SKM-1 treated with dmso at 0.1 percent for 144 hours (cell line): ENCODE results near the gene SERINC3.
A peak's percentile ranks its signal among the peaks of the same experiment; 100 is the strongest.

Experiments
- DNase-seq: peaks from one replicate; lab custom pipeline; 2025; ENCODE audit not compliant: unreplicated experiment; lab: John Stamatoyannopoulos, UW

Gene SERINC3

DNA sequence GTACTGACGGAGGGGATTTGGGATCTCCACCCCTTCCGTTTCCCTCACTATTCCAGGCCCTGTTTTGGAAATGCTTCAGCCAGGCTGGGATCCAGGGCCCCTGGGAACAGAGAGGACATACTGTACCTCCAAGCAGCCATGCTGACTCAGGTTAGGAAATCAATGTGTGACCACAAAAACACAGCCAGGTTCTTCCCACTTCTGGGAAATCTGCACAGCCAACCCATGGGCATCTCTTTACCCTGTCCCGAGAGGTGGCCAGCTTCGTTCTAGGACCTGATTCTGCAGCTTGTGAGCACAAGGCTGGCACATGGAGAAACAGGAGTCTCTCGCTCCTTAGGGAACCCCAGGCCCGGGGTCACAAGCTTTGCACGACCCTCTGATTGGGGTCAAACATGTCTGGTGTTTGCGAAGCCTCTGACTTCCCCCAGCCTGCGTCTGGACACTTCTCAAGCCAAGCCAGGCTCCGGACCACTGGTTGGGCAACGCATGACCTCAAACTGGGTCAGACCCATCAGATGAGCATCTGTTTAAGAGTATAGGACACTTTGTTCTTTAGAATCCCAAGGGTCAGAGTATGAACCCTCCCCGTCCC is 54.5 kb downstream of the SERINC3 start:
- DNase-seq: no peak

- DNase-seq: no peak
Observed at GRCh38 chr20:44465001-44465560, 56.8 kb downstream of the SERINC3 start.

DNA sequence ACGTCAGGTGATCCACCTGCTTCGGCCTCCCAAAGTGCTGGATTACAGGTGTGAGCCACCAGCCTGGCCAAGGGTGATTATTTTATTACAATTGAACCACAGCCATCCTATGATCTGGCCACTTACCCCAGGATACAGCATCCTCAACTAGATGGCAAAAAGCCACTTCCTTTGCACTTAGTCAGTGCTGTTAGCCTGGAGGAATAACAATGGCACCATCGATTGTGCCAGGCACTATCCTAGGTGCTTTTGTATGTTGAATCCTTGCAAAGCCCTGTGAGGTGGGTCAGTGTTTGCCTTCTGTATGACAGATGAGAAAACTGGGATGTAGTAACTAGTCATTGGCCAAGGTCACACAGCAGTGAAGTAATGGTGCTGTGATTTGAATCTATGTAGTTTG is 57.4 kb downstream of the SERINC3 start:
- no peak for DNase-seq

- DNase-seq: no peak
Observed at GRCh38 chr20:44463466-44463865, 58.4 kb downstream of the SERINC3 start.

GRCh38 chr20:44461803-44462174 is 60.1 kb downstream of the SERINC3 start:
- no peak for DNase-seq

DNA sequence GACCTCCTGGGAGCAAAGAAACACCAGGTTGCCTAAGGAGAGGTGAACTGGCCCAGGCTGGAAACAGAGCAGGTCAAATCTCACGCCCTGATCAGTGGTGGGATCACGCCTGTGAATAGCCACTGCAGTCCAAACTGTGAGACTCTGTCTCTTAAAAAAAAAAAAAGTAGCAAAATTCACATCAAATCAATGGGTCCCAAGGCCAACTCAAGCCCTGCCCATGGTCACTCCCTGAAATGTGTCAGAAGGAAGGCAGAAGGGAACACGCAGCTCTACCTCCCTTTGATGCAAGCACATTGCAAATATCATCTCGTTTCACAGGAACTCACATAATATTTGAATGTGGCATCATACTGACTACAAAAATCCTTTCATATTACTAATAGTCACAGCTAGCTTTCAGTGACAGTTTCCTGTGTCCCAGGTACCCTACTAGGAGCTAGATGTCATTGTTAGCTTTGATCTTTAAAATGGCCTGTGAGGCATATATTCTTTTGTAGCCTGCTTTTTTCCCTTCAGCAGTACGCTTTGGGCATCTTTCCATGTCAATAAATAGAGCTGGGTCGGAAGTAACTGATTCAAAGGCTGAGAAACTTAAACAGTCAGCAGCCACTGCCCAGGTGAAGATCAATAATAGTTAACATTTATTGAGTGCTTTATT is 60.6 kb downstream of the SERINC3 start:
- DNase-seq: no peak

- peak; percentile 35 for DNase-seq
Observed at GRCh38 chr20:44460795-44461141, 61.1 kb downstream of the SERINC3 start.

DNA sequence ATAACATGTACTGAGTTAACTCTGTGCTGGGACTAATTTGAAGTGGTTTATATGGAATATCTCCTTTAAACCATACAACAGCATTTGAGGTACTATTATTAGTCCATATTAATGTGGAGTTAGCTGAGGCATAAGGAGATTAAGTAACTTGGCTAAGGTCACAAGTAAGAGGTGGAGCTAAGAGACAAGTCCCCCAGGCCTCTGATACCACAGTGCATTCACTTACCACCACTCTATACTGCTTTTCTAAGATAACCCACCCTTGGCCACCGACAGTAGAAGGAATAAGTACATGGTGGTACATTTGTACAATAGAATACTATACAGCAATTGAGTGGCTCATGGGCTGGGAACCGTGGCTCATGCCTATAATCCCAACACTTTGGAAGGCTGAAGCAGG is 62.6 kb downstream of the SERINC3 start:
- no peak for DNase-seq

- no peak for DNase-seq
Observed at GRCh38 chr20:44457016-44457415, 64.9 kb downstream of the SERINC3 start.

DNA sequence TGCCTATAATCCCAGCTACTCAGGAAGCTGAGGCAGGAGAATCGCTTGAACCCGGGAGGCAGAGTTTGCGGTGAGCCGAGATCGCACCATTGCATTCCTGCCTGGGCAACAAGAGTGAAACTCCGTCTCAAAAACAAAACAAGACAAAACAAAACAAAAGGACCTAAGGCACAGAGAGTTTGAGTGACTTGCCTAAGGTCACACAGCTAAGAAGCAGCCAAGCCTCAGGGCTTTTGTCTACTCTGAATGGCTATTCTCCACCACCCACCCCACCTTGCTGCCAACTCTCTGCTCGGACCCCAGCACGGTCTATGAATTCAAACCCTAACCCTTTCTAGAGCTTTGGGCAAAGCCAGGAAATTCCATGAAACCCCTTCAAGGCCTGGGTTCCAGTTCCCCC is 65.3 kb downstream of the SERINC3 start:
- no peak for DNase-seq

DNA sequence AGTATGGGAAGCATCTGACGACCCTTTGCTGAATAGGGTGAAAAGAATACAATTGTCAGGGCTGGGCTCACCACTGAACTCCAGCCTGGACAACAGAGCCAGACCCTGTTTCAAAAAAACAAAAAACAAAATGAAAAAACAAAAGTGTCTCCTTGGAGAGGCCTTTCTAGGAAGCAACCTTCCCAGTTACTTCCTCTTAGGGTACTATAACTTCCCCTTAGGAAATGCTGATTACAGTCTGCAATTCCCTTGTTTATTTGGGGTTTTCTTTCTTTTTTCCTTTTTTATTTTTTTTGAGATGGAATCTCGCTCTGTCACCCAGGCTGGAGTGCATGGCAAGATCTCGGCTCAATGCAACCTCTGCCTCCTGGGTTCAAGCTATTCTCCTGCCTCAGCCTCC is 66.7 kb downstream of the SERINC3 start:
- DNase-seq: peak; percentile 37

GRCh38 chr20:44454306-44454963 is 67.4 kb downstream of the SERINC3 start:
- DNase-seq: no peak

- DNase-seq: no peak
Observed at GRCh38 chr20:44450903-44451450, 70.9 kb downstream of the SERINC3 start.

DNA sequence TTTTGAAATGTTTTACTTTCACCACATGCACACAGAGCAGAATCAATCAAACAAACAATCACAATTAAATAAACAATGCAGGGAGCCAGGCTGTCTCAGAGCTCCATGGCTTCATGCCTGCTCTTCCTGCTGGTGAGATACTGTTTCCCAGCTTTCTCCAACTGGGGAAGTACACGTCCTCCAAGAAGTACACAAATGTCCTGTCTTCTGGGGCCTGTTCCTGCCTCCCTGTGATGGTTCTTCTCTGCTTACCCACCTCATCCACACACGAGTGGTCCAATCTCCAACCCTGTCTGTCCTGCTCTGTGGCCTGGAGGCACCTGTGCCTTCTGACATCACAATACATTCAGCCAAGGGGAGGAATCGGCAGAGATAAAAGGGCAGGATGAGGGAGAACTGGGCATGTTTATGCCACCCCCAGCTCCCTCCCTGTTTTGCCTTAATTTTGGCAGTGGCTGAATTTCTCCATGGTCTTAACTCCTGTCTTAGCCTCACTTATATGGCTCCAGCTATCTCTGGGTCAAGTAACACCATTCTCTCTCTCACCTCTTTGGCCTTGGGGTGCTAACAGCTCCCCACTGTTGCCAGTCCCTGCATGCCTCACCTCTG is 71.5 kb downstream of the SERINC3 start:
- DNase-seq: no peak

DNA sequence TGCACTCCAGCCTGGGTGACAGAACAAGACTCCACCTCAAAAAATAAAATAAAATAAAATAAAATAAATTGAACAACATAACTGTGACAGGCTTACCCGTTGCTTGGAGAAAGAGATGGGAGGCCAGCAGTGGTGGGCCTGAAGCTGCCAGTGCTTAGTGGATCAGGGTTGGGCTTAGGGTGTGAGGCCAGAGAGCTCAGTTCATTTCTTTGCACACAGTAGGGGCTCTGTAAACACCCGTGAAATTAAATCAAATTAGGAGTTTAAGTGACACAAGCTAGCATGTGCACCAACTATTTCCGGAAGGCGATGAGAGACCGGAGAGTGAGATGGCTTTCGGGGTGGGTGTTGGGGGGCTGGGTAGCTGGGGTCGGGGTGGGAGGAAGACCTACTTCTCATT is 72.0 kb downstream of the SERINC3 start:
- DNase-seq: no peak

DNA sequence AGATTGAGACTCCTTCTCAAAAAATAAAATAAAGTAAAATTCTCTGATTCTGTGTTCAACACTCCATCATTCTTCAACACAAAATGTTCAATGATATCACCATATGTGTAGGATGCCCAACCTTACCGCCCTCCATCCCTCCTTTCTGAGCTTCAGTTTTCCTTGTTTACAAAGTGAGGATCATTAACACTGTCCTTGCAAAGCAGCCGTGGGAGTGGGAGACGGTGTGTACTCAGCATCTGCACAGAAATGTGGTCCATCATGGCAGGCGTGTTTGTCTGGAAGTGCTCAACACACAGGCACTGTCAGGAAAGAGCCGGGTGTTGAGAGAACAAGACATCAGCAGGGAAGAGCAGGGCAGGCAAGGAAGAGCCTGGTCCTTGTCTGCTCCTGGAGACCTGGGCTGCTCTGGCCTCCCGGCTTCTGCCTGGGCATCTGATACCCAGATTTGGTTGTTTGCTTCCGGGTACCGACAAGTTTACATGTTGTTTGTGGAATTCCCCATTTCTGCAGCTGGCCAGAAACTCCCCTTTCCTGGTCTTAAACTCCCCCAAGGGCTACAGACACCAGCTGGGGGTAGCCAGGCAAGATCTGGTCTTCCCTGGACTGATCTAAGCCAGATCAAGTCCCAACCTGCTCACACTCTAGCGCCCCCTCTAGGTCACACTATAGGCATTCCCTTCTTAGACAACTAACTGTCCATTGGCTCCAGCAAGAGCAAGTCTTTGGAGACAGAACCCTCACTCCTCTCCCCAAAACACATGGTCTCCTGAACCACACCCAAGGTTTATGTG is 72.9 kb downstream of the SERINC3 start:
- DNase-seq: peak; percentile 25

- no peak for DNase-seq
Observed at GRCh38 chr20:44447827-44448419, 73.9 kb downstream of the SERINC3 start.
